Ovary (tissue), 3 donors: ENCODE results near the gene SCOC.

Source experiments
- CTCF ChIP-seq, 3 donors: fragments of 450-650 bp in 2 of 3; fragments of 200-600 bp in 1 of 3; IDR thresholded peaks; one replicate each; pipeline versions ENCODE4 v1.5.1 to v1.8.0; 2016 to 2022; ENCODE audit warnings: antibody characterized with exemption in 3 of 3, mild to moderate bottlenecking in 1 of 3
- POLR2A ChIP-seq: fragments of 450-650 bp; IDR thresholded peaks from one replicate; pipeline ENCODE4 v1.6.1; 2017; ENCODE audit warnings: antibody characterized with exemption, mild to moderate bottlenecking, moderate library complexity
- donor health status: DM: no; HTN: no; CAD: no.

- TF ChIP-seq CTCF (IDR thresholded peaks at IDR 0.05) (no peak), POLR2A (no peak)
Measured at GRCh38 chr4:140423106-140423505, 49.7 kb downstream of the SCOC start.
